GM12891 (cell line): ENCODE measurements around the gene DHRS4L2.
"Not testable (repeated sequence)": the region's sequence is repeated elsewhere in the genome, so short reads cannot be mapped to it uniquely, and the experiment has no call there.

Experiments
- DNase-seq: peaks from one replicate; pipeline ENCODE4 v3.0.0; 2011; ENCODE audit warnings: low spot score; ENCODE audit not compliant: insufficient read length
- FAIRE-seq: peaks from 2 replicates; lab custom pipeline; 2011; peaks lifted over from hg19 to GRCh38; lab: Jason Lieb, UNC
- PAX5 ChIP-seq: IDR thresholded peaks from 2 replicates; pipeline ENCODE4 v1.6.1; 2011; ENCODE audit warnings: low read length, moderate library complexity, mild to moderate bottlenecking; ENCODE audit not compliant: insufficient read depth, severe bottlenecking
- POLR2A ChIP-seq: IDR thresholded peaks from 2 replicates; pipeline ENCODE4 v1.6.1; 2011; ENCODE audit warnings: low read depth, low read length, control low read depth
- POLR2AphosphoS5 ChIP-seq: IDR thresholded peaks from 2 replicates; pipeline ENCODE4 v1.6.1; 2011; ENCODE audit warnings: low read depth, low read length, control low read depth
- POU2F2 ChIP-seq: IDR thresholded peaks from 2 replicates; pipeline ENCODE4 v1.6.1; 2011; ENCODE audit warnings: low read depth, mild to moderate bottlenecking, control low read depth, low read length, moderate library complexity
- SPI1 ChIP-seq: IDR thresholded peaks from 2 replicates; pipeline ENCODE4 v1.6.1; 2011; ENCODE audit warnings: low read depth, low read length, control low read depth
- TAF1 ChIP-seq: IDR thresholded peaks from 2 replicates; pipeline ENCODE4 v1.6.1; 2011; ENCODE audit warnings: low read depth, low read length, control low read depth

Gene DHRS4L2

GRCh38 chr14:23984891-23985602 lies 3.7 kb upstream of the DHRS4L2 start:
- TF ChIP-seq POU2F2 (no peak), POLR2A (no peak), PAX5 (no peak), SPI1 (no peak), TAF1 (no peak), POLR2AphosphoS5 (no peak)
- FAIRE-seq (no peak), DNase-seq (no peak)

GRCh38 chr14:23988223-23988606 lies 514 bp upstream of the DHRS4L2 start:
- not testable (repeated sequence) for FAIRE-seq, DNase-seq

GRCh38 chr14:23989734-23990445 lies 1.2 kb downstream of the DHRS4L2 start:
- not testable (repeated sequence) for FAIRE-seq

GRCh38 chr14:23990961-23991360 lies 2.2 kb downstream of the DHRS4L2 start:
- FAIRE-seq, DNase-seq: not testable (repeated sequence)

More at GRCh38 chr14:23989734-23990445, 1.2 kb downstream of the DHRS4L2 start:
- DNase-seq: not testable (repeated sequence)

- not testable (repeated sequence) for FAIRE-seq
Measured at GRCh38 chr14:23993042-23993441, 4.3 kb downstream of the DHRS4L2 start.

GRCh38 chr14:23996009-23996408 lies 7.3 kb downstream of the DHRS4L2 start:
- not testable (repeated sequence) for DNase-seq, FAIRE-seq

More at GRCh38 chr14:23993042-23993441, 4.3 kb downstream of the DHRS4L2 start:
- DNase-seq: not testable (repeated sequence)

- not testable (repeated sequence) for DNase-seq, FAIRE-seq
Measured at GRCh38 chr14:23996825-23997224, 8.1 kb downstream of the DHRS4L2 start.

- not testable (repeated sequence) for DNase-seq, FAIRE-seq
Measured at GRCh38 chr14:23999640-24000039, 10.9 kb downstream of the DHRS4L2 start.

GRCh38 chr14:24001078-24001477 lies 12.3 kb downstream of the DHRS4L2 start:
- not testable (repeated sequence) for FAIRE-seq, DNase-seq

GRCh38 chr14:24001679-24002078 lies 12.9 kb downstream of the DHRS4L2 start:
- peak; percentile 26 for FAIRE-seq
- not testable (repeated sequence) for DNase-seq
- TF ChIP-seq SPI1: peak; percentile 51

GRCh38 chr14:24006471-24006816 lies 17.7 kb downstream of the DHRS4L2 start:
- not testable (repeated sequence) for DNase-seq

GRCh38 chr14:24006817-24007652 lies 18.3 kb downstream of the DHRS4L2 start:
- peak; percentile 84 for FAIRE-seq
- DNase-seq: not testable (repeated sequence)

More at GRCh38 chr14:24006471-24006816, 17.7 kb downstream of the DHRS4L2 start:
- peak; percentile 81 for FAIRE-seq

GRCh38 chr14:24011051-24011450 lies 22.3 kb downstream of the DHRS4L2 start:
- FAIRE-seq: no peak
- TF ChIP-seq TAF1: no peak
- TF ChIP-seq PAX5: no peak
- TF ChIP-seq SPI1: no peak
- TF ChIP-seq POLR2AphosphoS5: no peak
- TF ChIP-seq POLR2A: no peak
- no peak for TF ChIP-seq POU2F2
- no peak for DNase-seq

- DNase-seq, FAIRE-seq: not testable (repeated sequence)
Measured at GRCh38 chr14:24012726-24013273, 24.1 kb downstream of the DHRS4L2 start.
